CD4-positive, alpha-beta T cell treated with Interleukin-4 for 4 hours (primary cell): ENCODE measurements around the gene NPFFR1.
"Not testable (repeated sequence)": the region's sequence is repeated elsewhere in the genome, so short reads cannot be mapped to it uniquely, and the experiment has no call there.

Experiments used
- DNase-seq: peaks from one replicate; pipeline ENCODE4 v3.0.0-alpha.2; 2020

The NPFFR1 gene

GRCh38 chr10:70254778-70255328 is 29.0 kb downstream of the NPFFR1 start:
- no peak for DNase-seq

GRCh38 chr10:70253878-70254765 is 29.7 kb downstream of the NPFFR1 start:
- DNase-seq: no peak

- DNase-seq: no peak
These were observed 32.7 kb downstream of the NPFFR1 start for GRCh38 chr10:70250961-70251680.

- DNase-seq: no peak
These were observed 36.4 kb downstream of the NPFFR1 start for GRCh38 chr10:70247360-70247759.

GRCh38 chr10:70241081-70241480 is 42.7 kb downstream of the NPFFR1 start:
- no peak for DNase-seq

- DNase-seq: not testable (repeated sequence)
These were observed 43.8 kb downstream of the NPFFR1 start for GRCh38 chr10:70239986-70240385.

- DNase-seq: not testable (repeated sequence)
These were observed 44.5 kb downstream of the NPFFR1 start for GRCh38 chr10:70239077-70239976.

GRCh38 chr10:70237958-70238536 is 45.8 kb downstream of the NPFFR1 start:
- not testable (repeated sequence) for DNase-seq

- no peak for DNase-seq
These were observed 48.9 kb downstream of the NPFFR1 start for GRCh38 chr10:70234668-70235447.

GRCh38 chr10:70233939-70234300 is 49.9 kb downstream of the NPFFR1 start:
- DNase-seq: no peak

GRCh38 chr10:70233109-70233938 is 50.5 kb downstream of the NPFFR1 start, which contains the start of gene PPA1:
Gene PPA1, minus strand, starts transcription at chr10:70233429. Its CDS starts 102 bp downstream, at chr10:70233327.
- DNase-seq: peak; percentile 98

- DNase-seq: no peak
These were observed 51.0 kb downstream of the NPFFR1 start for GRCh38 chr10:70232859-70233108.

- peak; percentile 62 for DNase-seq
These were observed 51.5 kb downstream of the NPFFR1 start for GRCh38 chr10:70232155-70232858.

GRCh38 chr10:70228491-70228890 is 55.3 kb downstream of the NPFFR1 start:
- DNase-seq: no peak

- no peak for DNase-seq
These were observed 56.1 kb downstream of the NPFFR1 start for GRCh38 chr10:70227548-70228320.

GRCh38 chr10:70223728-70224127 is 60.1 kb downstream of the NPFFR1 start:
- no peak for DNase-seq

- not testable (repeated sequence) for DNase-seq
These were observed 60.9 kb downstream of the NPFFR1 start for GRCh38 chr10:70222811-70223447.

- no peak for DNase-seq
These were observed 61.4 kb downstream of the NPFFR1 start for GRCh38 chr10:70222340-70222794.

- no peak for DNase-seq
These were observed 62.8 kb downstream of the NPFFR1 start for GRCh38 chr10:70221030-70221429.
